Lower lobe of right lung (tissue), 2 donors: Measurements from ENCODE around the gene ACYP2. TPM values are rescaled to one million over a fixed set of nuclear protein-coding genes. Genes with fewer than 3 reads are reported as not detected.
A peak's percentile ranks its signal among the peaks of the same experiment; 100 is the strongest.
"Not testable (repeated sequence)": the region's sequence is repeated elsewhere in the genome, so short reads cannot be mapped to it uniquely, and the experiment has no call there.

Experiments
- ATAC-seq, 2 donors: fragments of 200-7000 bp; cut with Tn5 transposase; one replicate each; pipeline ENCODE4 v1.9.1; 2020 to 2022; ENCODE audit warnings: mild to moderate bottlenecking in 2 of 2, moderate library complexity in 2 of 2
- DNase-seq: peaks from one replicate; pipeline ENCODE4 v3.0.0-alpha.2; 2020
- H3K27ac ChIP-seq: fragments of 200-600 bp; one replicate; pipeline ENCODE4 v1.8.0; 2022
- H3K27me3 ChIP-seq: fragments of 200-600 bp; one replicate; pipeline ENCODE4 v1.8.0; 2022; ENCODE audit warnings: low read depth
- H3K36me3 ChIP-seq: fragments of 200-600 bp; one replicate; pipeline ENCODE4 v1.8.0; 2022; ENCODE audit warnings: mild to moderate bottlenecking
- H3K4me1 ChIP-seq: fragments of 200-600 bp; one replicate; pipeline ENCODE4 v1.8.0; 2022
- H3K4me3 ChIP-seq: fragments of 200-600 bp; one replicate; pipeline ENCODE4 v1.8.0; 2022; ENCODE audit warnings: mild to moderate bottlenecking
- H3K9me3 ChIP-seq: fragments of 200-600 bp; one replicate; pipeline ENCODE4 v1.8.0; 2022
- intact Hi-C: fragments of 100-400 bp; cut with DNase I; formaldehyde crosslinking; loops from one replicate; pipeline ENCODE4 v1.11.0; 2022
- total RNA-seq: library from RNA; stranded (reverse); fragmentation: NEBNext Ultra II Directional; extraction: Animal tissue kit (Norgen Biotek cat#: 25700); gene quantifications from one replicate; pipeline ENCODE4 v1.2.1, GENCODE V29; 2021
- TF ChIP-seq, protein P1 (sequence below): fragments of 200-600 bp; IDR thresholded peaks from one replicate; pipeline ENCODE4 v1.8.0; 2022; ENCODE audit warnings: antibody characterized with exemption, mild to moderate bottlenecking
- donor health status: DM: no; HTN: yes; CAD: no; lungs with severe emphysema.

Gene ACYP2
- total RNA-seq, 1 donor from 2014 or later, result 15.3 TPM

GRCh38 chr2:54107903-54108615, 7.4 kb upstream of the ACYP2 start:
- intact Hi-C loops, result no loop called here
- DNase-seq, result no peak

DNA sequence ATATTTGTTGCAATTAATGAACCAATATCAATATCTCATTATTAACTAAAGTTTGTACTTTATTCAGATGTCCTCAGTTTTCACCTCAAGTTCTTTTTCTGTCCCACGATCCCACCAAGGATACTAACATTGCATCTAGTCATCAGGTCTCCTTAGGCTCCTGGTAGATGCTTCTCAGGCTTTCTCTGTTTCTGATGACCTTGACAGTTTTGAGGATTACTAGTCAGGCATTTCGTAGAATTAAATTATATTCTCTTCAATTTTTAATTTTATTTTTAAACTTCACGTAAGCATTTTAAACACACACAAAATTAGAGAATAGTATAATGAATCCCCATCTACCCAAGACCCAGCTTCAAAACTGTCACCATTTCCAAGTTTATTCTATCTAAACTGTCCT, 5.6 kb upstream of the ACYP2 start:
- no peak for DNase-seq
- Histone ChIP-seq H3K4me3 (no peak overlapping the region), H3K4me1 (peaks cover 5% of the 10 kb centered on the region), H3K27ac (no peak overlapping the region), H3K9me3 (no peaks in the 10 kb centered on the region), H3K27me3 (no peaks in the 10 kb centered on the region), H3K36me3 (no peaks in the 10 kb centered on the region)
- ATAC-seq, result no peak
- TF ChIP-seq, protein P1, sequence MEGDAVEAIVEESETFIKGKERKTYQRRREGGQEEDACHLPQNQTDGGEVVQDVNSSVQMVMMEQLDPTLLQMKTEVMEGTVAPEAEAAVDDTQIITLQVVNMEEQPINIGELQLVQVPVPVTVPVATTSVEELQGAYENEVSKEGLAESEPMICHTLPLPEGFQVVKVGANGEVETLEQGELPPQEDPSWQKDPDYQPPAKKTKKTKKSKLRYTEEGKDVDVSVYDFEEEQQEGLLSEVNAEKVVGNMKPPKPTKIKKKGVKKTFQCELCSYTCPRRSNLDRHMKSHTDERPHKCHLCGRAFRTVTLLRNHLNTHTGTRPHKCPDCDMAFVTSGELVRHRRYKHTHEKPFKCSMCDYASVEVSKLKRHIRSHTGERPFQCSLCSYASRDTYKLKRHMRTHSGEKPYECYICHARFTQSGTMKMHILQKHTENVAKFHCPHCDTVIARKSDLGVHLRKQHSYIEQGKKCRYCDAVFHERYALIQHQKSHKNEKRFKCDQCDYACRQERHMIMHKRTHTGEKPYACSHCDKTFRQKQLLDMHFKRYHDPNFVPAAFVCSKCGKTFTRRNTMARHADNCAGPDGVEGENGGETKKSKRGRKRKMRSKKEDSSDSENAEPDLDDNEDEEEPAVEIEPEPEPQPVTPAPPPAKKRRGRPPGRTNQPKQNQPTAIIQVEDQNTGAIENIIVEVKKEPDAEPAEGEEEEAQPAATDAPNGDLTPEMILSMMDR, result no peak
- intact Hi-C loops, result no loop called here

More at GRCh38 chr2:54107903-54108615, 7.4 kb upstream of the ACYP2 start:
- no peak for ATAC-seq
- TF ChIP-seq, protein P1, result no peak
- Histone ChIP-seq H3K9me3 (no peaks in the 10 kb centered on the region), H3K4me3 (no peak overlapping the region), H3K4me1 (peaks cover 8% of the 10 kb centered on the region), H3K27me3 (no peaks in the 10 kb centered on the region), H3K36me3 (no peaks in the 10 kb centered on the region), H3K27ac (no peak overlapping the region)

GRCh38 chr2:54114479-54114878, 936 bp upstream of the ACYP2 start:
- H3K4me1 ChIP-seq, H3K9me3 ChIP-seq, ATAC-seq, H3K27me3 ChIP-seq, DNase-seq, H3K36me3 ChIP-seq, intact Hi-C loops, H3K4me3 ChIP-seq: not testable (repeated sequence)
- H3K27ac ChIP-seq, result peak overlapping the region; percentile 100

- ATAC-seq (no peak), DNase-seq (no peak)
- TF ChIP-seq, protein P1, result no peak
- H3K4me3 ChIP-seq, result peak overlapping the region; percentile 78
- H3K27ac ChIP-seq, result peak overlapping the region; percentile 100
- H3K36me3 ChIP-seq, result no peaks in the 10 kb centered on the region
- intact Hi-C loops, result no loop called here
- no peaks in the 10 kb centered on the region for H3K9me3 ChIP-seq
- no peaks in the 10 kb centered on the region for H3K27me3 ChIP-seq
- peaks cover 7% of the 10 kb centered on the region for H3K4me1 ChIP-seq
These were observed 505 bp upstream of the ACYP2 start for GRCh38 chr2:54114936-54115283.

DNA sequence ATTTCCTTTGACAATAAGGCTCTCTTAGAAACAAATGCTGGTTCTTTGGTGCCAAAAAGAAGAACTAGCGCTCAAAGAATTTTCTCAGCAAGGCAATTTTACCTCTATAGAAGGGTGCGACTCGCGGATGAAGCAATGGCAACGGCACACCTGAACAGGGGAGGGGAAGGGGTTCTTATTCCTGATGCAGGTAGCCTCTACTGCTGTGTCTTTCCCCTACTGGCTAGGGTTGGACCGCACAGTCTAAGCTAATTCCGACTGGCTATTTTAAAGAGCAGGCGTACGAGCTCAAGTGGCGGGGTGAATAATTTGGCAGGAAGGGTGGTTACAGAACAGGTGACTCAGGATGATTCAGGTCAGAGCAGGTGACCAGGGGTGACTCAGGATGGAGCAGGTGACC, 1.2 kb downstream of the ACYP2 start:
- ATAC-seq, H3K4me1 ChIP-seq, H3K27ac ChIP-seq, H3K4me3 ChIP-seq, DNase-seq, H3K9me3 ChIP-seq, intact Hi-C loops, H3K36me3 ChIP-seq, H3K27me3 ChIP-seq: not testable (repeated sequence)

- intact Hi-C loops, result no loop called here
- Histone ChIP-seq H3K27ac (no peak overlapping the region), H3K9me3 (no peaks in the 10 kb centered on the region)
These were observed 5.5 kb downstream of the ACYP2 start for GRCh38 chr2:54120950-54121349.

More at GRCh38 chr2:54120950-54121349, 5.5 kb downstream of the ACYP2 start:
- no peaks in the 10 kb centered on the region for H3K4me1 ChIP-seq
- no peak overlapping the region for H3K4me3 ChIP-seq
- no peaks in the 10 kb centered on the region for H3K27me3 ChIP-seq
- DNase-seq, result no peak
- no peaks in the 10 kb centered on the region for H3K36me3 ChIP-seq
- ATAC-seq, result no peak
- TF ChIP-seq, protein P1, result no peak
